K562 (cell line): ENCODE results near the gene DENND10. TPM values are rescaled to one million over a fixed set of nuclear protein-coding genes. Genes with fewer than 3 reads are reported as not detected.

Source experiments
- BRD9 ChIP-seq: fragments of 450-650 bp; IDR thresholded peaks from 2 replicates; pipeline ENCODE4 v1.6.1; 2018; ENCODE audit warnings: low read depth; ENCODE audit not compliant: partially characterized antibody
- CBFA2T2 ChIP-seq: fragments of 450-650 bp; conservative IDR thresholded peaks from 2 replicates; pipeline ENCODE4 v1.6.1; 2017; ENCODE audit warnings: mild to moderate bottlenecking
- E2F8 ChIP-seq: fragments of 450-650 bp; IDR thresholded peaks from 2 replicates; pipeline ENCODE4 v1.7.1; 2018; ENCODE audit warnings: mild to moderate bottlenecking, low read depth; ENCODE audit not compliant: partially characterized antibody
- FOSL1 ChIP-seq: fragments of 200-800 bp; sonication (Bioruptor generic); conservative IDR thresholded peaks from 2 replicates; pipeline ENCODE4 v1.6.1; 2016; ENCODE audit warnings: missing genetic modification characterization, missing compliant biosample characterization
- GTF2A2 ChIP-seq: IDR thresholded peaks from 2 replicates; pipeline ENCODE4 v1.6.1; 2016; ENCODE audit warnings: mild to moderate bottlenecking, missing genetic modification characterization, missing compliant biosample characterization
- ID3 ChIP-seq, 2 experiments: fragments of 250-450 bp in 1 of 2; fragments of 450-650 bp in 1 of 2; sonication (Bioruptor Pico) in 1 of 2; IDR thresholded peaks; 2 replicates each; pipeline versions ENCODE4 v1.6.1 to v1.8.0; 2016 to 2021; ENCODE audit warnings: mild to moderate bottlenecking in 2 of 2, moderate library complexity in 2 of 2, missing compliant biosample characterization in 1 of 2, missing genetic modification characterization in 1 of 2
- MAFG ChIP-seq: fragments of 450-650 bp; conservative IDR thresholded peaks from 2 replicates; pipeline ENCODE4 v1.6.1; 2016; ENCODE audit warnings: missing genetic modification characterization, missing compliant biosample characterization
- NCOA1 ChIP-seq: fragments of 450-650 bp; IDR thresholded peaks from 2 replicates; pipeline ENCODE4 v1.6.1; 2016; ENCODE audit warnings: low read depth
- NFIC ChIP-seq: fragments of 450-650 bp; IDR thresholded peaks from 2 replicates; pipeline ENCODE4 v1.6.1; 2017; ENCODE audit warnings: mild to moderate bottlenecking, inconsistent platforms
- PML ChIP-seq: IDR thresholded peaks from 2 replicates; pipeline ENCODE4 v1.6.1; 2012; ENCODE audit warnings: low read length, inconsistent platforms
- RREB1 ChIP-seq: fragments of 250-450 bp; sonication (Bioruptor Pico); IDR thresholded peaks from 2 replicates; pipeline ENCODE4 v1.4.0; 2020
- SP2 ChIP-seq: IDR thresholded peaks from 2 replicates; pipeline ENCODE4 v1.6.1; 2011; ENCODE audit warnings: mild to moderate bottlenecking, low read depth, low read length, moderate library complexity; ENCODE audit not compliant: poor library complexity, severe bottlenecking; ENCODE audit errors: extremely low read depth
- ZNF639 ChIP-seq, 2 experiments: fragments of 200-800 bp in 1 of 2; sonication (Bioruptor generic) in 1 of 2; sonication (generic) in 1 of 2; formaldehyde crosslinking in 1 of 2; IDR thresholded peaks in 1 of 2; conservative IDR thresholded peaks in 1 of 2; 2 replicates each; pipeline versions ENCODE4 v1.5.0 to v1.6.1; 2016 to 2020; ENCODE audit warnings: missing compliant biosample characterization in 1 of 2, missing genetic modification characterization in 1 of 2, missing genetic modification reagents in 1 of 2
- ZNF717 ChIP-seq: fragments of 250-450 bp; sonication (Bioruptor Pico); IDR thresholded peaks from 2 replicates; pipeline ENCODE4 v1.5.0; 2021
- polyA plus RNA-seq, 8 experiments: library from polyadenylated mRNA; depleted of rRNA in 4 of 8; stranded (reverse) in 5 of 8; unstranded in 3 of 8; fragments of >200 nt; fragmentation: Nextera tagmentation in 2 of 8; fragmentation: Illumina TruSeq in 1 of 8; extraction: Ambion mirVana in 2 of 8; extraction: Trizol in 1 of 8; gene quantifications; 2 replicates each; pipeline versions ENCODE4 v1.2.1 to v1.2.3, GENCODE V29; 2011 to 2014; ENCODE audit warnings: inconsistent platforms in 1 of 8, missing spikeins in 1 of 8
- total RNA-seq, 7 experiments: library from RNA; depleted of rRNA in 6 of 7; stranded (reverse); fragments of >200 nt in 6 of 7; fragmentation: Illumina TruSeq in 2 of 7; extraction: Trizol in 2 of 7; gene quantifications; 2 replicates each; pipeline versions ENCODE4 v1.2.1 to v1.2.3, GENCODE V29; 2011 to 2021; ENCODE audit warnings: low replicate concordance in 1 of 7

Gene DENND10
- total and polyA plus RNA-seq, 9 of the 15 experiments (the other 6 are each of a cell fraction or from before 2014, with no cell fraction given), result 9.4 to 20.0 (median 12.5) TPM

GRCh38 chr10:119165171-119166117, 61.5 kb downstream of the DENND10 start, which contains the start of gene SFXN4 (continued):
- no peak for TF ChIP-seq MAFG (tag)
- TF ChIP-seq NFIC, result no peak; the same call in 1 of the 2 replicates
- TF ChIP-seq PML, result no peak; the same call in 1 of the 2 replicates
- no peak for TF ChIP-seq GTF2A2 (tag)
- no peak for TF ChIP-seq FOSL1 (tag)
- no peak for TF ChIP-seq BRD9
- TF ChIP-seq NCOA1, result no peak
- TF ChIP-seq ZNF639 (CRISPR knock-in tag; conservative IDR thresholded peaks at IDR 0.05 in 1 of 2, IDR thresholded peaks at IDR 0.05 in 1 of 2), result no peak
- no peak for TF ChIP-seq ZNF717 (CRISPR knock-in tag)
- no peak for TF ChIP-seq ID3 (CRISPR knock-in tag; IDR thresholded peaks at IDR 0.05)
- no peak for TF ChIP-seq ID3 (tag; IDR thresholded peaks at IDR 0.05)
- 0 out of 2 replicates have a peak, but pooled peaks have one; percentile 14 for TF ChIP-seq CBFA2T2
- TF ChIP-seq E2F8, result no peak
- TF ChIP-seq SP2, result no peak
- TF ChIP-seq RREB1 (CRISPR knock-in tag), result no peak
